Measurements from ENCODE around the gene DPF3. TPM values are rescaled to one million over a fixed set of nuclear protein-coding genes. Genes with fewer than 3 reads are reported as not detected.

The DPF3 gene
- total RNA-seq, 2 experiments from 2014 or later: 6.6 to 7.4 TPM

- CTCF ChIA-PET: no interaction called here
- no peaks in the 10 kb centered on the region for H3K27me3 Mint-ChIP-seq
- DNase-seq: no peak
- no peaks in the 10 kb centered on the region for H3K36me3 Mint-ChIP-seq (ENCODE audit: low read depth)
- H3K4me1 Mint-ChIP-seq: peaks cover 13% of the 10 kb centered on the region
- no peak overlapping the region for H3K4me3 Mint-ChIP-seq
- POLR2A ChIA-PET: no interaction called here
- no peaks in the 10 kb centered on the region for H3K9me3 Mint-ChIP-seq
- no peak overlapping the region for H3K27ac Mint-ChIP-seq
These were observed 97.0 kb downstream of the DPF3 start for GRCh38 chr14:72796935-72797334.

GRCh38 chr14:72793156-72793939 is 100.6 kb downstream of the DPF3 start:
- Mint-ChIP-seq H3K4me1 (peaks cover 7% of the 10 kb centered on the region), H3K9me3 (no peaks in the 10 kb centered on the region), H3K4me3 (no peak overlapping the region), H3K27ac (no peak overlapping the region), H3K36me3 (ENCODE audit: low read depth) (no peaks in the 10 kb centered on the region), H3K27me3 (no peaks in the 10 kb centered on the region)
- POLR2A ChIA-PET: no interaction called here
- CTCF ChIA-PET: interaction anchor here (1.2 kb wide), 1 partner anchor 8 kb away, joined by 5 read pairs; no protein-coding TSS in a partner anchor
- no peak for DNase-seq

- H3K9me3 Mint-ChIP-seq: no peaks in the 10 kb centered on the region
- H3K4me1 Mint-ChIP-seq: peaks cover 10% of the 10 kb centered on the region
- ChIA-PET CTCF (interaction anchor here (1.9 kb wide), 1 partner anchor 19 kb away, joined by 4 read pairs; no protein-coding TSS in a partner anchor), POLR2A (no interaction called here)
- DNase-seq: no peak
- H3K36me3 Mint-ChIP-seq (ENCODE audit: low read depth): no peaks in the 10 kb centered on the region
- H3K4me3 Mint-ChIP-seq: no peak overlapping the region
- H3K27me3 Mint-ChIP-seq: no peaks in the 10 kb centered on the region
- H3K27ac Mint-ChIP-seq: no peak overlapping the region
These were observed 101.7 kb downstream of the DPF3 start for GRCh38 chr14:72792051-72792788.

- H3K9me3 Mint-ChIP-seq: no peaks in the 10 kb centered on the region
- POLR2A ChIA-PET: no interaction called here
- no peak for DNase-seq
- peaks cover 10% of the 10 kb centered on the region for H3K4me1 Mint-ChIP-seq
- H3K27me3 Mint-ChIP-seq: no peaks in the 10 kb centered on the region
- H3K36me3 Mint-ChIP-seq (ENCODE audit: low read depth): no peaks in the 10 kb centered on the region
- CTCF ChIA-PET: interaction anchor here (1.9 kb wide), 1 partner anchor 20 kb away, joined by 4 read pairs; no protein-coding TSS in a partner anchor
- H3K27ac Mint-ChIP-seq: no peak overlapping the region
- H3K4me3 Mint-ChIP-seq: no peak overlapping the region
These were observed 102.9 kb downstream of the DPF3 start for GRCh38 chr14:72790887-72791566.

GRCh38 chr14:72788972-72789728 is 104.8 kb downstream of the DPF3 start:
- no peak overlapping the region for H3K4me3 Mint-ChIP-seq
- peaks cover 10% of the 10 kb centered on the region for H3K4me1 Mint-ChIP-seq
- H3K9me3 Mint-ChIP-seq: no peaks in the 10 kb centered on the region
- no peaks in the 10 kb centered on the region for H3K27me3 Mint-ChIP-seq
- no peak for DNase-seq
- H3K36me3 Mint-ChIP-seq (ENCODE audit: low read depth): no peaks in the 10 kb centered on the region
- ChIA-PET POLR2A (no interaction called here), CTCF (interaction anchor here (0.9 kb wide), 1 partner anchor 30 kb away, joined by 3 read pairs; no protein-coding TSS in a partner anchor)
- H3K27ac Mint-ChIP-seq: no peak overlapping the region

DNA sequence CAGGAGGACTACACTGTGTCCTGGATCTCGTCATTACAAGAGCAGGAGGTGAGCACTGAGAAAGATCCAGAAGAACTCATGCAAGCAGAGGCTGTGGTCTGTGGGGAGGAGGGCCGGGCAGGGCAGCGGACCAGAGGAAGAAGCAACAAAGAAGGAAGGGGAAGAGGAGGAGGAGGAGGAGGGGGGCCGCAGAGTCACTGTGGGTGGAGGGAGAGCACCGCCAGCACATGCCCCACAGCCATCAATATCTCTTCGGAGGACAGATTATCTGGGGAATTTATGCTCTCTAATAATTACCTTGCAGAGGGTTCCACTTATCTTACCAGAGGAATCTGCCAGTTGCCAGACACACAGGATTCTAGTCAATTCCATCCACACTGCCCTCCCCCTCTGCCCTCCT is 105.6 kb downstream of the DPF3 start:
- Mint-ChIP-seq H3K4me3 (no peak overlapping the region), H3K4me1 (peaks cover 10% of the 10 kb centered on the region), H3K36me3 (ENCODE audit: low read depth) (no peaks in the 10 kb centered on the region), H3K27ac (no peak overlapping the region), H3K9me3 (no peaks in the 10 kb centered on the region), H3K27me3 (no peaks in the 10 kb centered on the region)
- DNase-seq: no peak
- CTCF ChIA-PET: interaction anchor here (1.1 kb wide), 1 partner anchor 11 kb away, joined by 3 read pairs; no protein-coding TSS in a partner anchor
- POLR2A ChIA-PET: no interaction called here

GRCh38 chr14:72787841-72788240 is 106.1 kb downstream of the DPF3 start:
- DNase-seq: no peak
- no peaks in the 10 kb centered on the region for H3K9me3 Mint-ChIP-seq
- no peaks in the 10 kb centered on the region for H3K27me3 Mint-ChIP-seq
- no peak overlapping the region for H3K4me3 Mint-ChIP-seq
- ChIA-PET POLR2A (no interaction called here), CTCF (interaction anchor here (1.1 kb wide), 1 partner anchor 11 kb away, joined by 3 read pairs; no protein-coding TSS in a partner anchor)
- H3K36me3 Mint-ChIP-seq (ENCODE audit: low read depth): no peaks in the 10 kb centered on the region
- H3K4me1 Mint-ChIP-seq: peaks cover 10% of the 10 kb centered on the region
- H3K27ac Mint-ChIP-seq: no peak overlapping the region

DNA sequence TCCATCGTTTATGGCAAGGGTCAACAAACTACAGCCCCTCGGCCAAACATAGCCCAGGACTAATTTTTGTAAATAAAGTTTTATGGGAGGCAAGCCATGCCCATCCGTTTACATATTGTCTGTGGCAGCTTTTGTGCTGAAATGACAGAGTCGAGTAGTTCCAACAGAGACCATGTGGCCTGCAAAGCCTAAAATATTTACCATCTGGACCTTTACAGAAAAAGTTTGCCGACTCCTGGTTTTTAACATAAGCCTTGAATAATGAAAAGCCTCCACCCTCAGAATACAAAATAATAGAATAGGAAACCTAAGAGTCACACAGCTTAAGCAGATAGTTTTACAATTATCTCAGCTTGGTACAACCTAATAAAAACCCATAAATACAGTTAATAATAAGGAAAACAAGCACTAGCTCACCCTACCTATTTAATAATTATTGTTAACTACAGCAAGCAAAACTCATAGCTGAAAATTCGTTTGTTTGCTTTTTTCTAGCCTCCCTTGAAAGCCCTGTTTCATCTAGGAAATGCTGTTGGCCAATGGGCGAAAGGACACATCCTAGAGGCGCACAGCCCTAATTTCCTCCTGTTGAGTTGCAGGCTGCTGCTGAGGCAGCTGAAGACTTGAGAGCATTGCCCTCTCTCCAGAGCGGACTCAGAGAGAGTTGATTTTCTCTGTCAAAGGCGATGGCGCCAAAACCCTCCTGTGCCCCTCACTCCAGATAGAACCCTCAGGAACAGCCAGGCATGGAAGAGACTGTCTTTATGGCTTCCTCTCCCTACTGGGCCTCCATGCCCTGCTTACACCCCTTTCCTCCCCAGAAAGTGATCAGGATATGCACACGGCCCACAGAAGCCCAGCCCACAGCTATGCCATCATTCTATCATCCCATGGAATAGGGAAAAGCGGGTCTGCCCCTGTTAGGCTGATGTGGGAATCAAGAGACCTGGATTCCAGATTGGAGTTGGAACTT is 107.2 kb downstream of the DPF3 start:
- ChIA-PET CTCF (interaction anchor here (1.1 to 1.7 kb wide), 2 partner anchors 8 to 9 kb away, joined by 3 to 5 read pairs; no protein-coding TSS in a partner anchor), POLR2A (no interaction called here)
- H3K27me3 Mint-ChIP-seq: no peaks in the 10 kb centered on the region
- H3K9me3 Mint-ChIP-seq: no peaks in the 10 kb centered on the region
- H3K36me3 Mint-ChIP-seq (ENCODE audit: low read depth): no peaks in the 10 kb centered on the region
- no peak overlapping the region for H3K27ac Mint-ChIP-seq
- no peak overlapping the region for H3K4me3 Mint-ChIP-seq
- no peak for DNase-seq
- peaks cover 10% of the 10 kb centered on the region for H3K4me1 Mint-ChIP-seq

- no peak overlapping the region for H3K4me3 Mint-ChIP-seq
- H3K4me1 Mint-ChIP-seq: peaks cover 3% of the 10 kb centered on the region
- H3K36me3 Mint-ChIP-seq (ENCODE audit: low read depth): peaks cover 2% of the 10 kb centered on the region
- no peaks in the 10 kb centered on the region for H3K27me3 Mint-ChIP-seq
- ChIA-PET POLR2A (no interaction called here), CTCF (no interaction called here)
- H3K9me3 Mint-ChIP-seq: peaks cover 2% of the 10 kb centered on the region
- DNase-seq: no peak
- no peak overlapping the region for H3K27ac Mint-ChIP-seq
These were observed 110.2 kb downstream of the DPF3 start for GRCh38 chr14:72783741-72784140.

GRCh38 chr14:72782817-72783216 is 111.1 kb downstream of the DPF3 start:
- ChIA-PET CTCF (no interaction called here), POLR2A (no interaction called here)
- H3K27ac Mint-ChIP-seq: no peak overlapping the region
- peaks cover 2% of the 10 kb centered on the region for H3K9me3 Mint-ChIP-seq
- H3K27me3 Mint-ChIP-seq: no peaks in the 10 kb centered on the region
- no peak for DNase-seq
- no peaks in the 10 kb centered on the region for H3K4me1 Mint-ChIP-seq
- H3K4me3 Mint-ChIP-seq: no peak overlapping the region
- H3K36me3 Mint-ChIP-seq (ENCODE audit: low read depth): peaks cover 5% of the 10 kb centered on the region

- no peak overlapping the region for H3K4me3 Mint-ChIP-seq
- CTCF ChIA-PET: no interaction called here
These were observed 112.1 kb downstream of the DPF3 start for GRCh38 chr14:72781561-72782508.

More at GRCh38 chr14:72781561-72782508, 112.1 kb downstream of the DPF3 start:
- POLR2A ChIA-PET: no interaction called here
- Mint-ChIP-seq H3K27me3 (no peaks in the 10 kb centered on the region), H3K4me1 (peaks cover 5% of the 10 kb centered on the region), H3K27ac (no peak overlapping the region), H3K36me3 (ENCODE audit: low read depth) (peaks cover 10% of the 10 kb centered on the region), H3K9me3 (peaks cover 9% of the 10 kb centered on the region)
- DNase-seq: no peak

Measured in activated CD4-positive, alpha-beta T cell treated with anti-CD3 and anti-CD28 coated beads, Interleukin-2, amount 10 ng/mL, durations not matched to agents 7 days and 5 days (primary cell).